Adrenal gland (tissue), 5 donors: ENCODE data around the gene PLPPR5.

Experiments used
- CTCF ChIP-seq, 6 experiments: fragments of 450-650 bp in 4 of 6; fragments of 200-600 bp in 2 of 6; sonication (generic) in 1 of 6; IDR thresholded peaks; 1 replicate in 5 of 6; 2 replicates in 1 of 6; pipeline versions ENCODE4 v1.5.1 to v1.8.0; 2016 to 2021; ENCODE audit warnings: antibody characterized with exemption in 6 of 6, mild to moderate bottlenecking in 2 of 6, moderate library complexity in 1 of 6
- POLR2A ChIP-seq, 2 donors: fragments of 450-650 bp; IDR thresholded peaks; one replicate each; pipeline ENCODE4 v1.6.1; 2017; ENCODE audit warnings: antibody characterized with exemption in 2 of 2, mild to moderate bottlenecking in 2 of 2, moderate library complexity in 1 of 2
- donor health status: DM: no; HTN: no; CAD: no.

DNA sequence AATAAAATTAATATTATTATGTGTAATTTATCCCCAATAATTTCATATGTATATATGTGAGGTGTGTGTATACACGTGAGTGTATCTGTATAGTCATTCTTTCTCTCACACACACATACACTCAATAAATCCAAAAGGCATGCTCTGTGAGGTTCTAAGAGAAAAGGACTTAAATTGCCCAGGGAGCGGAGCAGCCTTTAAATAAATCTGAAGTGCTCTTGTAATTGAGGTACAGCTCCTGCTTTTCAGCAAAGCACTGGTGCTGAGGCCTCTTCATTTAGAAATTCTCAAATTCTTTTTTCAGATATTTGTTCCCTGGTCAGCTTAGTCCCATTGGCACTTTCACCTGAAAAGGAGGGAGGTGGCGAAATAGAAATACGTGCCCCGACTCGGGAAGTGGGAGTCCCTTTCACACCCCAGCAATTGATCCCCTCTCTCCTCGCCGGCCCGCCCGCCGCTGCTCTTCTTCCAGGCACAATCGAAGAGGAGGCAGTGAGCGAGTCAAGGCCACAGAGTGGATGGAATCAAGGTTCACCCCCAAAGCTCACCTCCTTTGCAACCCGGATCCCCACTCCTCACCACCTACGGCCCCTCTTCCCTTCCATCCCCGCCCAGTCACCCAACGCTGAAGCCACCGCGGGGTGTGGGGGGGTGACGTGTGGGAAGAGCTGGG lies 944 bp downstream of the PLPPR5 start:
- no peak for TF ChIP-seq CTCF (IDR thresholded peaks at IDR 0.05)
- TF ChIP-seq POLR2A (IDR thresholded peaks at IDR 0.05): no peak
